Activated CD4-positive, alpha-beta T cell treated with anti-CD3 and anti-CD28 coated beads, Interleukin-2, amount 50 U/mL, for 16 hours (primary cell): ENCODE data around the gene PLLP.

Source experiments
- DNase-seq: peaks from one replicate; pipeline ENCODE4 v3.0.0-alpha.2; 2020

The PLLP gene, protein sequence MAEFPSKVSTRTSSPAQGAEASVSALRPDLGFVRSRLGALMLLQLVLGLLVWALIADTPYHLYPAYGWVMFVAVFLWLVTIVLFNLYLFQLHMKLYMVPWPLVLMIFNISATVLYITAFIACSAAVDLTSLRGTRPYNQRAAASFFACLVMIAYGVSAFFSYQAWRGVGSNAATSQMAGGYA

GRCh38 chr16:57284209-57284951, at the start of gene PLLP:
TSS of gene PLLP (minus strand) at chr16:57284672. CDS start at chr16:57284540, 132 bp downstream.
- DNase-seq: no peak

- DNase-seq: no peak
Observed at GRCh38 chr16:57333402-57333801, 48.9 kb upstream of the PLLP start.

- no peak for DNase-seq
Observed at GRCh38 chr16:57331355-57331754, 46.9 kb upstream of the PLLP start.

- DNase-seq: no peak
Observed at GRCh38 chr16:57329718-57330327, 45.4 kb upstream of the PLLP start.

- no peak for DNase-seq
Observed at GRCh38 chr16:57325458-57325857, 41.0 kb upstream of the PLLP start.

- no peak for DNase-seq
Observed at GRCh38 chr16:57324749-57325148, 40.3 kb upstream of the PLLP start.

DNA sequence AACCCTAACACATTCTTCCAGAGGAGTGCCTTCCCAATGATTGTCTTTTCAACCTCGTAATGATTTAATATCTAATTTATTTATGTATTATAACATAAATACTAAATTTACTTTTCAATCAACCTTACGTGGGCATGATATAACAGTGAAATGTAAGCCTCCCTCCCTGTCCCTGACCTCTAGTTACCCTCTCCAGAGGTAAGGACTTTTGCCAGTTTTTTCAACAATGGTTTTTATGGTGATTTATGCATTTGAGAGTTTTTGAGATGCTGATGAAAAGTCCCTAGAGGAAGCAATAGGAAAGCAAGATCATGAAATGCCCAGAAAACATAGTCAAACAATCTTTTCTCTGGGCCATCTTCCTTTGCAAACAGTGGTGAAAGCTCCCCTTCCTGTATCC, 35.2 kb upstream of the PLLP start:
- no peak for DNase-seq

GRCh38 chr16:57318240-57318970, 33.9 kb upstream of the PLLP start:
- DNase-seq: no peak

DNA sequence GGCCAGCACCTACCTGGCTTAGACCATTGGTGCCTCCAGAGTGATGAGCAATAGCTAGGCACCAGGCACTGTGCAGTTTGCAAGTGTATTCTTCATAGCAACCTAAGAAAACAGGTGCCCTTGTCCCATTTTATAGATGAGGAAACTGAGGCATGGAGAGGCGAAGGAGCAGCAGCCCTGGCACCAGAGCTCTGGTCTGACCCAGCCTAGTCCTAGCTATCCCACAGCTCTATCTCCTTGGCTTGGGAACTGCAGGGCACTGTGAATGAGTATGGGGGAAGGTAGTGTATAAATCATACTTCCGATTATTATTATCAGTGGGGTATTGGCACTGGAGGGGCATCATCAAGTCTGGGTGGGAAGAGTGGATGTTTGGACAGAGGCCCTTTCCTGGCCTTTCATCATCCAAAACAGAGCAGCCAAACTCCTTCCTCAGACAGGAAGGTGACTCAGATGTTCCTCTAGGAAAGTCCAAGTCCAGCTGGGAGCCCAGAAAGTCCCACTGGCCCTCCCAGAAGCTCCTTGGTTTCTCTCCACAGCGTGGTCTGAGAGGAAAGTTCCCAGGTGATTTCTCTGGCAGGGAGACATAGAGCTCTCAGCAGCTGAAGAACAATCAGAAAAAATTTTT, 32.0 kb upstream of the PLLP start:
- DNase-seq: no peak

- DNase-seq: no peak
Observed at GRCh38 chr16:57315416-57315815, 30.9 kb upstream of the PLLP start.

GRCh38 chr16:57314161-57314785, 29.8 kb upstream of the PLLP start:
- peak; percentile 30 for DNase-seq

GRCh38 chr16:57313509-57313908, 29.0 kb upstream of the PLLP start:
- no peak for DNase-seq

GRCh38 chr16:57310801-57311200, 26.3 kb upstream of the PLLP start:
- DNase-seq: no peak

DNA sequence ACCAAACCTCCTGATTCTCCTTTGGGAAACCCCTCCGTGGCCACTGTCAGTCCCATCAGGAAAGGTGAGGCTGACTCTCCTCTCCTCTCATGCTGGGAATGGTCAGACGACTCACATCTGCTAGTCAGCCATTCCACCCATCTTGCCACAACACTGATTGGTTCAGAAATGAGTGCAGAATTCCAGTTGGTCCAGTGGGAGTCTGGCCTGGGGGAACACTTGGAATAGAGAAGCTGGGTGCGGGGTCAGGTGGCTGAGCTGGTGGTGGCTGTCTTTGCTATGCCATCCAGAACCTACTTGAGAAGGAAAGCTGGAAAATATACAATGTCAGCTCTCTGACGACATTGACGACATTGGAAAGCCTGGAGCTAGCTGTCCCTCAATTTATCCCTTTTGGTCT, 23.6 kb upstream of the PLLP start:
- DNase-seq: no peak

DNA sequence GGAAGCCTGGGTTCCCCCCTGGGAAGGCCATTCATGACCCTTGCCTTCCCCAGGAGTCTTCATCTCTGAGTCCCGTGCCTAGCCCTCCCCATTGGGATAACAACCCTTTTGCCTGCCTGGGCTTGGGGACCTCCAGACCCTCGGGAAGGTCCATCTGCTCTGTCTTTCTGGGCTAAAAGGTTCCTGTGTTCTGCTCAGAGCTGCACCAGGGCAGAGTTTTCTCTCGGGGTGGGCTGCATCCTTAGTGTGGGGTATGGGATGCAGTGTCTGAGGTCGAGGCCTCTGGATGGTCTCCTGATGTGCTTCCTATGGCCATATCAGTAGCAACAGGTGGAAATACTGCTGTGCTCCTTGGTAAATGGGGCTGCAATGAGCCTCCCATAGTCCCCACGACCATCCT, 22.9 kb upstream of the PLLP start:
- DNase-seq: no peak

- no peak for DNase-seq
Observed at GRCh38 chr16:57306676-57307341, 22.3 kb upstream of the PLLP start.

GRCh38 chr16:57305159-57305811, 20.8 kb upstream of the PLLP start:
- no peak for DNase-seq

DNA sequence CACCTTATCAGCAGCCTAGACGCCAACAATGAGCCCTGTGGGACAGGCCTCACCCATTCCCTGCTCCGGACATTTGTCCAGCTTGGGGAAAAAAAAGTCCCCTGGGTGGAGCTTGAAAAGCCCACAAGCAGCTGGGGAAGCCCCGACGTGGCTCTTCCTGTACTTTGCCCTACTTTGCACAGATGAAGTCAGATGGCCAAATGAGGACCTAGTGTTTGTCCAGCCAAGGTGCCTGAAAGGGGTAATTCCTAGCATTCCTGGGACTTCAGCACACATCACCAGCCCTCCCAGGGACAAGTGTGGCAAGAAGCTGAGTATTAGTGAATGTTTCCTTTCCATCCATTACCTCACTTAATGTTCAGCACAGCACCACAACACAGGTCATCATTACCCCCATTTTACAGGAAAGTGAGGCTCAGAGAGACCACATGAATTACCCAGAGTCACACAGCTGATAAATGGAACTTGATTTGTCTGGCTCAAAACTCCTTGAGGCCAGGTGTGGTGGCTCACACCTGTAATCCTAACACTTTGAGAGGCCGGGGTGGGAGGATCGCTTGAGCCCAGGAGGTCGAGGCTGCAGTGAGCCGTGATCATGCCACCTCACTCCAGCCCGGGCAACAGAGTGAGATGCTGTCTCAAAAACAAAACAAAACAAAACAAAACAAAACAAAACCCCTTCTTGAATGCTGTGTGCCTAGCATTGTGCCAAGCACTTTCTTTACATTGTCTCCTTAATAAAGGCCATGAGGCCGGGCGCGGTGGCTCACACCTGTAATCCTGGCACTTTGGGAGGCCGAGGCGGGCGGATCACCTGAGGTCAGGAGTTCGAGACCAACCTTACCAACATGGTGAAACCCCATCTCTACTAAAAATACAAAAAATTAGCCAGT, 19.9 kb upstream of the PLLP start:
- DNase-seq: no peak

DNA sequence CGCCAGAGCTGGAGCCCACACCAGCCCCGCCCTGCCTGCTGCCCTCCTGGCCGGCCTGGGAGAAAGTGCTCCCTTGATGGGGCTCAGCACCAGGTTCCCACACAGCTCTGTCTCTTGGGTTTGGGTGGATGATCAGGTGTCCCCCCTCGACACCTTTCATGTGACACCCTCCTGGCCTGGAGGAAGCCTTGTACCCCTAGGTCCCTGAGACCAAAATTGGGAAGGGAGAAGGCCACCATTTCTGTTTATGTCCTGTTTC, 19.4 kb upstream of the PLLP start:
- DNase-seq: no peak

DNA sequence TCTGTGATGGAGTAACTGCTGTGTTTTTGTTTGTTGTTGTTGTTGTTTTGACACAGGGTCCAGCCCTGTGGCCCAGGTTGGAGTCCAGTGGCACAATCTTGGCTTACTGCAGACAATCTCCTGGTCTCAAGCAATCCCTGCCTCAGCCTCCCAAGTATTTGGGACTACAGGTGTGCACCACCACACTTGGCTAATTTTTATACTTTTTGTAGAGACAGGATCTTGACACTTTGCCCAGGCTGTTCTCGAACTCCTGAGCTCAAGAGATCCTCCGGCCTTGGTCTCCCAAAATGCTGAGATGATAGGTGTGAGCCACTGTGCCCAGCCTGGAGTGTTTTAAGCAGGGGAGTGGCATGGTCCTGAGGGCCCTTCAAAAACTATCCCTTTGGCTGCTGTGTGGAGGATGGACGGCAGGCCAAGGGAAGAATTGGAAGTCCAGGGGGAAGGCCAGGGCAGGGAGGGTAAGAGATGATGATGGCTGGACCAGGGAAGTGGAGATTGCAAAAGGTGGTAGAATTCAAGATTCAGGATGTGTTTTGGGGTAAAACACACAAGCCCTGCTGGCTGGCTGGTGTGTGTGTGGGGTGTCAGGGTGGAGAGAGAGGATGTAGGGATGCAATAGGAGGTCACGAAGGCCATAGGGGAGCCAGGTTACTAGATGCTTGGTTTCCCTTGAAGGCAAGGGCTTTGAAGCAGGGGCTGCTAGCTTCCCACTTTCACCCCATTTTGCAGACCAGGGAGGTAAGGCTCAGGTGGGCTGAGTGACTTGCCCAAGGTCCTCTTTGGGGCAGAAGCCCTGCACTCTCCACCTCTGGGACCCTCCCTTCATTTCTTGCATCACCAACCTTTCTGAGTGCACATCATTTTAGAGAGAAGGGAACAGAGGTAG, 18.8 kb upstream of the PLLP start:
- no peak for DNase-seq
